ENCODE data around the gene MVP.
"Not testable (repeated sequence)": the region's sequence is repeated elsewhere in the genome, so short reads cannot be mapped to it uniquely, and the experiment has no call there.

The MVP gene

GRCh38 chr16:29875206-29875605, 54.9 kb downstream of the MVP start:
- DNase-seq (ENCODE audit: low read depth) = no peak

DNA sequence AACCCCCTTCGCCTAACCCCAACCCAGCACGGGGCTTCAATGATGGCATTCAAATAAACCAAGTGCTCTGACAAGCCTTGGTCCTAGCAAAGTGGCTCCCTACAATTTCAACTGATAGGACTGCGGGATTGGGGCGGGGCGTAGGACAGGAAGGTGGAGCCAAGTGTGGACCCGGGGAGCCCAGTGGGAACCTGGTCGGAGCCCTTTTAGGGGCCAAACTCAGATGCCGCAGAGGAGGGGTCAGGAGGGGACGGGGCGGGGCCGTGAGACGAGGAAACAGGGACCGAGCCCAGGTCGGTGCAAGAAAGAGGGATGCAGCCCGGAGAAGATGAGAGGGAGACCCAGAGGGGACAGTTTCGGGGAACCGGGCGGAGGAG, 55.9 kb downstream of the MVP start:
- no peak for DNase-seq (ENCODE audit: low read depth)

- DNase-seq (ENCODE audit: low read depth) = no peak
These were observed 56.5 kb downstream of the MVP start for GRCh38 chr16:29876594-29877249.

- DNase-seq (ENCODE audit: low read depth) = no peak
These were observed 57.2 kb downstream of the MVP start for GRCh38 chr16:29877266-29877961.

GRCh38 chr16:29878172-29878571, 57.9 kb downstream of the MVP start:
- DNase-seq (ENCODE audit: low read depth) = no peak

DNA sequence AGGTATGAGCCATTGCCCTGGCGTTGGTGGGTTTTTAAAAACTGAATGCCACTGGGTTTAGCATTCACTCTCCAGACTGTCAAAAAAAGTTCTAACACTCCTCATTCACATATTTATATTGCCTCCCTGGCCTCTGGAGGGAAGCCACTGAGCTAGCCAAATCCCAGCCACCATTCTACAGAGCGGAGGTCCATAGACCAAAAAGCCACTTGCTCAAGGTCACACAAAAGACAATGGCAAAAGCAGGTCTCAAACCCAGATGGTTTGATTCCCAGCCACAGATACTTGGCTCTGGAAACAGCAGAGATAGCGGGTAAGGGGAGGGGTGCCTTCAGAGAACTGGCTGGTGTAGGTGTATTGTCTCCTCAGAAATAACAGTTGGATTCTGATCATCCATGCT, 60.8 kb downstream of the MVP start:
- no peak for DNase-seq (ENCODE audit: low read depth)

- DNase-seq (ENCODE audit: low read depth) = no peak
These were observed 63.7 kb downstream of the MVP start for GRCh38 chr16:29883987-29884386.

- not testable (repeated sequence) for DNase-seq (ENCODE audit: low read depth)
These were observed 69.1 kb downstream of the MVP start for GRCh38 chr16:29889372-29889771.

GRCh38 chr16:29891525-29892457, 71.5 kb downstream of the MVP start:
- no peak for DNase-seq (ENCODE audit: low read depth)

- DNase-seq (ENCODE audit: low read depth) = no peak
These were observed 72.2 kb downstream of the MVP start for GRCh38 chr16:29892458-29892813.

DNA sequence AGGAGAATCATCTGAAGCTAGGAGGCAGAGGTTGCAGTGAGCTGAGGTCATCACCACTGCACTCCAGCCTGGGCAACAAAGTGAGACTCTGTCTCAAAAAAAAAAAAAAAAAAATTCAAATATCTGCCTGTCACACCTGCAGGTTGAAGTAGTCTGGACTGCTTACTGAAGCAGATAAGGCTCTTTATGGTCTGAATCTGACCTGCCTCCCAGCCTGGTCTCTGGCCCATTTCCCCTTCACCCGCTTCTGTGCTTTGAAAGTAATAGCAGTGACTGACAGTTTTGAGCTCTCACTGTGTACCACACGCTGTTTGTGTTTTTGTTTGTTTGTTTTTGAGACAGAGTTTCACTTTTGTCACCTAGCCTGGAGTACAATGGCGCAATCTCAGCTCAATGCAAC, 73.3 kb downstream of the MVP start:
- DNase-seq (ENCODE audit: low read depth) = no peak

DNA sequence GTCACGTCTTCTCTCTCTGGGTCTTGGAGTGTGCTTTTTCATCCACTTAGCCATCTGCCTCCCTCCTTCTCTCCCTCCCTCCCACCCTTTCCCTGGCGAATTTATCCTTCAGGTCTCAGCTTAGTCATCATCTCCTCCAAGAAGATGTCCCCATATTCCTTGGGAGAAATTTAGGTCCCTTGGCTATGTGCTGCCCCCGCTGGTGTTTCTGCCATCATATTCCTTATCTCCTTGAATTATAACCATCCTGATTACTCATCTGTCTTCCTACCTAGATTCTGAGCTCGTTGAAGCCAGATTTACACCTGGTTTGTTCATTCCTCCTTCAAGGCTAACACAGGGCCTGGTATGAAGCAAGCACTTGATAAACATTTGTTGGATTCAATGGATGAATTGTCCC, 74.1 kb downstream of the MVP start:
- no peak for DNase-seq (ENCODE audit: low read depth)

- DNase-seq (ENCODE audit: low read depth) = no peak
These were observed 76.6 kb downstream of the MVP start for GRCh38 chr16:29896841-29897240.

DNA sequence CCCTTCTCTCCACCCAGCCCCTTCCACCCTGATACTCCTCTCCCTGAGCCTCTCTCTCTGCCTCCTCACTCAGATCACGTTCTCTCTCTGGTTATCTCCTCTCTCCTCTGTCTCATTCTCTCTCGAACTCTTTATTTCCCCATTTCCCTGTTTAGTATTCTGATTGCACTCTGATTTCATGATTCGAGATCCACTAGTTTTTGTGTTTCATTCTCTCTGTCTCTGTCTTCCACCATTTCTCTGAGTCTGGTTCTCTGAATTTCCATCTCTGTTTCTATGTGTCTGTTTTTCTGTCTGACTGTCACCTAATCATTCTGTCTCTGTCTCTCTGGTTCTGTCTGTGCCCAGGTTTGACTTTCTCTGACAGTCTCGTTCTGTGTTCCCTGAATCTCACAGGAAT, 77.1 kb downstream of the MVP start:
- no peak for DNase-seq (ENCODE audit: low read depth)

Measured in GM04504 (cell line).